K562 treated with DMSO at 1 percent for 48 hours (cell line): ENCODE data around the gene TRIM25. TPM values are rescaled to one million over a fixed set of nuclear protein-coding genes. Genes with fewer than 3 reads are reported as not detected.

Experiments
- total RNA-seq: library from RNA; unstranded; fragments of 300-600 nt; gene quantifications from 2 replicates; pipeline ENCODE4 v1.2.3, GENCODE V29; 2022; ENCODE audit warnings: low replicate concordance; ENCODE audit errors: extremely low read depth

Gene TRIM25
- total RNA-seq, result not detected in 2 replicates

DNA sequence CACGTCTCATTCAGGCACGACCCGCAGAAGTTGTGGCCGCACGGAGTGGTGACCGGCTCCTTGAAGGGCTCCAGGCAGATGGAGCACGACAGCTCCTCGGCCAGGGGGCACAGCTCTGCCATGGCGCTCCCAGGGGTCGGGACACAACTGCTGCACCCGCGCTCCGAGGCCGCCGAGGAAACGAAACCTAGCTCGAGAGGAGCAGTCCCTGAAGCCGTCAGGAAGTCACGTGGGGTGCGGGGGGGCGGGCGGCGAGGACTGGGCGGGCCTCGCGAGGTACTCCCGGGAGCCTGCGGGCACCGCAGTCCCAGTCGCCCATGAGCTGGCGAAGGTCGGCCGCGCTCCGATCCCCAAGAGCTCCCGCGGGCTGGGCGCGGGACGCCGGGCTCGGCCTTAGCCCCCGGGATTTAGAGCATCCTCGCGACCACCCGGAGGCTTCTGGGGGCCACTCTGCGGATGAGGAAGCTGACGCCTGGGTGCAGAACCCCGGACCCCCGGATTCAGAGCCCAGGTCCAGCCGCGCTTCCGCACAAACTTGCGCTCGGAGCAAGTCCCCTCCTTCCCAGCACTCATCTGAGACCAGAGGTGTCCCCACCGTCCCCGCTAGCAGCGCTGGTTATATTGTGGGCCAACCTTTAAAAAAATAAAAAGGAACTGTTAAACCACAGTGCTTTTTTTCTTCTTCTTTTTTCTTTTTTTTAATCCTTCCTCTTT, at the start of gene TRIM25:
TSS of gene TRIM25 (minus strand) at position 183 of the 714 bp plus-strand sequence. CDS start at position 122, 61 bp downstream.

DNA sequence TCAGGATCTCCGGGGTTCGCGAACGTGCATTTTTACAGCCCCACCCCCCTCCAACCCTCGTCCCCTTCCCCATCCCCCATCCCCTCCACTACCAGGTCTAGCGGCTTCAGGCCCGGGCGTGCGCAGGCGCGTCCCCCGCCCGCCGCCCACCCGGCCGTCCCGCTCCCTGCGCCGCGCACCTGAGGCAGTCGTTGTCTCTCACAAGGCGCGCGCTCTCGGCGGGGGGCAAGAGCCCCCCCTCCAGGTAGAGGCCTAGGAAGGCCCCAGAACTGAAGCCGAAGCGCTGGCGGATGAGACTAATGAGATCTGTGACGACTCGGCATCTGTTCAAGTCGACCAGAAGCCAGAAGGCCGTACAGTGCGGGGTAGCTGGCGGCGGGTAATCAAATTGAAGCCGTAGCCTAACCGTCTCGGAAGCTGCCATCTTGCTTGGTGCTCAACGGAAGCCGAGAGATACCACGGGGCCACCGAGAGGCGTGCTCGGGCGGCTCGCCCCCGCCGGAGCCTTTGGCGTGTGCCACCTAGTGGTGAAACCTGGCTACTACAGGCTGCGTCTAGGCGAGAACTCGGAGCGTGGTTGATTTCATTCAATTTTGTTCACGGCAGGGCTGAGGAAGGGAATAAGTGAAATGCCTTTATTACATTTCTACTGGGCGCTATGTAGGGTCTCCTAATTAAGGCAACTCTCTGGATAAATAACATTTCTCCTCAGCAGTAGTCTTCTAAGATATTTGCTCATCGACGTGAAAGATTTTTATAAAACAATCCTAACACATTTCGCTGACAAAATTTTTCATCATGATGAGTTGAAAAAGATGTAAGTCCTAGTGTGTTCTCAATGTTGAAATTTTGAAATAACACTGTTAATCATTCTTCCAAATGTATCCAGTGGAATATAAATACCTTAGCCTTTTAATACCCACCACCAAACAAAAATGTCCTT, 47.0 kb upstream of the TRIM25 start, which contains the start of gene COIL:
TSS of gene COIL (minus strand) at position 455 of the 943 bp plus-strand sequence. CDS start at position 424, 31 bp downstream.

Other genes starting within 250 kb of the TRIM25 start
- not detected in 2 replicates for gene C17orf67, start 80.1 kb downstream of the TRIM25 start, total RNA-seq
- not detected in 2 replicates for gene DGKE, start 79.9 kb downstream of the TRIM25 start, total RNA-seq
- gene COIL, start 47.0 kb upstream of the TRIM25 start, total RNA-seq, result not detected in 2 replicates
- gene SCPEP1, start 64.1 kb upstream of the TRIM25 start, total RNA-seq, result not detected in 2 replicates
- not detected in 2 replicates for gene AKAP1, start 171.2 kb upstream of the TRIM25 start, total RNA-seq